GM08714 (cell line): Measurements from ENCODE around the gene LIG4.

Source experiments
- H3K4me3 ChIP-seq: fragments of 200-500 bp; sonication (Bioruptor generic); 2 replicates; pipeline ENCODE4 v1.5.1; 2014; ENCODE audit warnings: mild to moderate bottlenecking, low read length, inconsistent platforms
- ZNF274 ChIP-seq: IDR thresholded peaks from 2 replicates; pipeline ENCODE4 v1.6.1; 2012; ENCODE audit warnings: mild to moderate bottlenecking, low read depth, low read length

The LIG4 gene

DNA sequence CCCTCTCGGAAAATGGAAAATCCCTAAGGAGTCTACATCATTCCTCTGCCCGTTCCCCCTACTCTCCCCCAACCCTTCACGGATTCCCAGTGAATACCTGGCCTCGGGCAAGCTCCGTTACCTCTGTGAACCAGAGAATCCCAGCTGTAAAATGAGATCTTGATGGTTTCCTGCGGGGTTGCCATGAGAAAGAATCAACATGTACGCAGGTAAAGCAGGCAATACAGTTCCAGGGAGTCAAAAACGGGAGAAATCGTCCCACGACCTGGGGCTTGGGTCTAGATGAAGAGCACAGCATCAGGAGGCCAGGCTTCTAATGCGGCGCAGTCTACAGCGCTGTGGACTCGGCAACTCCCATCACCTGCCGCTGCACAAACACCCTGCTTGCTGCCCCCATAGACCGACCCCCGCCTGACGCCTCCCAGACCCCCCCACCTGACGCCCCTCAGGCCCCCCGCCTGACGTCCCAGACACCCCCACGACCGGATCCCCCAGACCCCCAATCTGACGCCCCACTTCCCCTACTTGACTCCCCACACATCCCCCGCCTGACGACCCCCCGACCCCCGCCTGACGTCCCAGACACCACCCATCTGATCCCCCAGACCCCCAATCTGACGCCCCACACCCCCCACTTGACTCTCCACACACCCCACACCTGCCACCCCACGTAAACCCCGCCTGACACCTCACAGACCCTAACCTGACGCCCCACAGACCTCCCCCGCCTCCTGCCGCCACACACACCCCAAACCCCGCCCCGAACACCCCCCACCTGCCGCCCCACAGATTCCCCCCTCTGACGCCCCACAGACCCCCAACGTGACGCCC, 680 bp downstream of the LIG4 start:
- no peak for TF ChIP-seq ZNF274
- peak overlapping the region; percentile 69 for H3K4me3 ChIP-seq

DNA sequence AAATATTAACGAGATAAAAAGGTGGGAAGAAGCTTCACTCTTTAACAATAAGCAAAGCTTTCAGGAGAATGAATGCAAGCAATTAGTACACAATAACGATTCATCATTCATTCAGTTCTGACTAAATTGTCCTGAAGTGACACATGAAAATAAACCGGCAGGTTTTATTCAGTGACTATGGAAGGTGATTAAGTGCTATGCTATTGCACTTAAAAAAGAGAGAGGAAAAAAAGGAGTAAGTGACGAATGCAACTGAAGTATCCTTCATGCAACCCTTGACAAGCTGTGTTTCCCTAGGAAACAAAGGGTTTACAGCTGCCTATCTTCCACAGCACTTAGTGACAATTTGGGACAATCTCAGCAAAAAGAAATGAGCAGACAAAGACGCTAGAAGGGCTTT, 1.4 kb downstream of the LIG4 start:
- H3K4me3 ChIP-seq: peak overlapping the region; percentile 69; the same call in 1 of the 2 replicates
- TF ChIP-seq ZNF274: no peak

- peak overlapping the region; percentile 57; the same call in 1 of the 2 replicates for H3K4me3 ChIP-seq
- no peak for TF ChIP-seq ZNF274
Observed at GRCh38 chr13:108212886-108213285, 2.5 kb downstream of the LIG4 start.

DNA sequence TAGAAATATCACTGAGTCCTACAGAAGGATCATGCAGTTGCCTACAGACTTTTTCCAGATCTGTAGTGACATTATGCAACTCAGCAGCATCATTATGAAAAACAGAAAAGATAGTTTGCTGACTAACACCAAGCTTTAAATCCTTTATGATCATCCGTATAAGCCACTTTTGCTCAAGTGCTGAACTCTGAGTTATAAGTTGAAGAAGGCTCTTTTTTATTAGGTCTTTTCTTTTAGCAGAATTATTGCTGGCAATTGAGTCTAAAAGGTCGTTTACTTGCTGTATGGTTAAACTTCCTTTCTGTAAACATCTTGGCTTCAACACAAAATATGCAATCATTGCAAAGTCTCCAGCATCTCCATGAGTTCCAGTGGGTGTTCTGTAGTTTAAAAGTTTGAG, 4.8 kb downstream of the LIG4 start:
- no peak overlapping the region for H3K4me3 ChIP-seq
- TF ChIP-seq ZNF274: no peak

DNA sequence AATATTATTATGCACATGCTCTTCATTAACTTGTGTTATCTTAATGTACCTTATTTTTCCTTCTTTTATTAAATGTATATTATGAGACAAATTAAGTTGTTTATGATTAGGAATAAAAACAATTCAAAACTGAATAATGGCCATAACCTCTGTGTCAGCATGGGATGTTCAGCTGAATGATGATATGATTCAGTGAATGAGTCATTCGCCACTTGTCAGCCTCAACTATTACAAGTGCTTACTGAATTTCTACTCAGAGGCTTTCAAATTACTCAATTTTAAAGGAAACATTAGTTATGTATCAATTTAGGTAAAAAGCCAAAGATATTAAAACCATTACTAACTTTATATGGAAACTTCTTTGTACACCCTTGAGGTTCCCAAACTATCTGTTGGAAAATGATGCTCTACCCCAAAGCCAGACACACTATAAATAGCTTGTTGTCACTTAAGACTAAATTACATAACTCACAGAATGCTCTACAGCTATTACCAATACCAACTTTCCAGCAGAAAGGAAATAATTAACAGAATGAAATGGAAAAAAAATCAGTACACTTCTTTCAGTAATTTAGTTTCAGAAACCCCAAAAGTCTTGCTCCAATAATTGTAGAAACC, 14.4 kb downstream of the LIG4 start:
- no peak for TF ChIP-seq ZNF274

GRCh38 chr13:108195861-108196260, 19.5 kb downstream of the LIG4 start:
- TF ChIP-seq ZNF274: no peak
- H3K4me3 ChIP-seq: no peak overlapping the region

More for the DNA sequence above, 14.4 kb downstream of the LIG4 start:
- H3K4me3 ChIP-seq: no peak overlapping the region

- H3K4me3 ChIP-seq: no peak overlapping the region
- no peak for TF ChIP-seq ZNF274
Observed at GRCh38 chr13:108195146-108195545, 20.2 kb downstream of the LIG4 start.

DNA sequence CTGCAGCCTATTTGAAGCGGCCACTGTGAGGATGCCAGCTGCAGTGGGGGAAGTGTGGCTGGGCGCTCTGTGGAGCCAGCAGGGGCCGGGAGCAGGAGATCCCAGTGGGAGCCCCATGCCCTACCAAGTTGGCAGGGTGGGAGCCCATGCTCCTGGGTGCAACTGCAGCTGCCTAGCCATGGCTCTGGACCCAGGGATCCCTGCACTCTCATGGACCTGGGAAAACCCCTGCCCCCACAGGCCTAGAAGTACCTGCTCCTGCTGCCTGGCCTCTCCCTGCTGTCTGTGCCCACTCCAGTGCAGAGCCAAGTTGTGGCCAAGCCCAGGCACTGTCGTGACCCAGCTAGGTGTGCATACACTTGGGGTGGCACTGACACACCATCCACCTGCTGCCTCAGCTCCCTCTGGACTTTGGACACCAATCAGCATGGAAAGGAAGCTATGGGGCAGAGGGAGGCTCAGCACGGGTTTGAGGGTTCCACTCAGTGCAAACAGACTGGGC, 20.9 kb downstream of the LIG4 start:
- no peak for TF ChIP-seq ZNF274

DNA sequence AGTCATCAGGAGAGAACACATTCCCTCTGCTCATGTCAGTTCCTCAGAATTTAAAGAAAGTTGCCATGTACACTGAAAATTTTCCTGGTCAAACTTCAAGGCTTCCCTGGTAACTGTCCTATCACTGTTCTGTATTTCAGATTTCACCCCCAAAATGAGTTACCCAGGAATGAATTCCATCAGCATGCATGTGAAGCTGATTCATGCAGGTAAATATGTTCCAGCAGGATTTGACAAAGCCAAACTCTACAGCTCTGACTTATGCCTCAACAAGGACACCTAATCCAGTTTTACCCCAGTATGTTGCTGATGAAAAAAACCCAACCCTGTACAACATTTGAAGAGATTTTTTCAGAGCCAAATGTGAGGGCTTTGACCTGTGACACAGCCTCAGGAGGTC, 21.5 kb downstream of the LIG4 start:
- TF ChIP-seq ZNF274: no peak
- no peak overlapping the region for H3K4me3 ChIP-seq

More for the DNA sequence above, 20.9 kb downstream of the LIG4 start:
- no peak overlapping the region for H3K4me3 ChIP-seq

GRCh38 chr13:108190897-108191296, 24.4 kb downstream of the LIG4 start:
- no peak overlapping the region for H3K4me3 ChIP-seq
- TF ChIP-seq ZNF274: no peak

GRCh38 chr13:108188260-108188659, 27.1 kb downstream of the LIG4 start:
- no peak overlapping the region for H3K4me3 ChIP-seq
- TF ChIP-seq ZNF274: no peak

GRCh38 chr13:108185223-108185622, 30.1 kb downstream of the LIG4 start:
- TF ChIP-seq ZNF274: no peak

DNA sequence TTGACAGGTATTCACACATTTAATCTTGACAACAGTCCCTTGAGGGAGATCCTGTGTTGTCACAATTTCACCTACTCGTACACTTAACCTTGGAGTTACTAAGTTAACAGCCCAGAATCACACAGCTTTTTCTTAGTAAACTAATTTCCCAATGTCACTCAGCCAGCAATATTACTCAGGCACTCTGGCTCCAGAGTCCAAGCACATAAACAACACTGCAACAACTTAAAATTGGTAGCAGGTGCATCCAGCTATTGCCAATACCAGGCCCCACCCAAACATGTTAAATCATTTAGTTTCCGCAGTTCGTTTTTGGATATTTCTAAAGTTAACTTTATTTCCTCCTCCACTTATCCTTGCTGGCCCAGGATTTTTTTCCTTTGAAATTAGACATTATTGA, 32.7 kb downstream of the LIG4 start:
- H3K4me3 ChIP-seq: no peak overlapping the region
- TF ChIP-seq ZNF274: no peak

More at GRCh38 chr13:108185223-108185622, 30.1 kb downstream of the LIG4 start:
- H3K4me3 ChIP-seq: no peak overlapping the region

GRCh38 chr13:108178078-108178477, 37.3 kb downstream of the LIG4 start:
- no peak for TF ChIP-seq ZNF274
- H3K4me3 ChIP-seq: no peak overlapping the region

- no peak overlapping the region for H3K4me3 ChIP-seq
- TF ChIP-seq ZNF274: no peak
Observed at GRCh38 chr13:108176685-108177274, 38.6 kb downstream of the LIG4 start.
